H1 (cell line): ENCODE results near the gene DHX32. TPM values are rescaled to one million over a fixed set of nuclear protein-coding genes. Genes with fewer than 3 reads are reported as not detected.

Source experiments
- CTCF ChIA-PET: fragments of 300-600 bp; sonication (Branson Sonifier 250); formaldehyde crosslinking; loops from one replicate; lab custom pipeline; 2021; ENCODE audit not compliant: partially characterized antibody; lab: Charles Lee
- POLR2A ChIA-PET: fragments of 300-600 bp; sonication (Branson Sonifier 250); formaldehyde crosslinking; loops from one replicate; lab custom pipeline; 2021; ENCODE audit warnings: inconsistent platforms; ENCODE audit not compliant: partially characterized antibody; lab: Charles Lee
- DNase-seq, 2 experiments: peaks; one replicate each; pipeline versions ENCODE4 v3.0.0 to v3.0.0-alpha.2; 2010 to 2022; ENCODE audit warnings: low spot score in 2 of 2, low read depth in 1 of 2, mixed read lengths in 1 of 2
- FAIRE-seq: peaks from 2 replicates; lab custom pipeline; 2011; peaks lifted over from hg19 to GRCh38; lab: Jason Lieb, UNC
- H2AFZ ChIP-seq: 2 replicates; pipeline ENCODE4 v1.8.1; 2012; ENCODE audit warnings: low read length, inconsistent platforms
- H2AK5ac ChIP-seq: 2 replicates; pipeline ENCODE4 v1.6.1; 2013; ENCODE audit warnings: low read depth, low read length
- H2BK120ac ChIP-seq: replicated peaks from 2 replicates; pipeline ENCODE3; 2013; ENCODE audit warnings: low read depth, low read length, inconsistent platforms
- H2BK12ac ChIP-seq: 2 replicates; pipeline ENCODE4 v1.6.1; 2013; ENCODE audit warnings: low read depth, low read length
- H2BK15ac ChIP-seq: 2 replicates; pipeline ENCODE4 v1.6.1; 2013; ENCODE audit warnings: low read length
- H2BK20ac ChIP-seq: 2 replicates; pipeline ENCODE4 v1.6.1; 2013; ENCODE audit warnings: low read length
- H2BK5ac ChIP-seq: 2 replicates; pipeline ENCODE4 v1.6.1; 2013; ENCODE audit warnings: low read depth, low read length
- H3K14ac ChIP-seq: 2 replicates; pipeline ENCODE4 v1.6.1; 2013; ENCODE audit warnings: inconsistent platforms; ENCODE audit not compliant: insufficient read length
- H3K18ac ChIP-seq: 2 replicates; pipeline ENCODE4 v1.6.1; 2013; ENCODE audit warnings: low read length; ENCODE audit errors: extremely low read depth
- H3K23ac ChIP-seq: 2 replicates; pipeline ENCODE4 v1.6.1; 2013; ENCODE audit warnings: inconsistent platforms; ENCODE audit not compliant: insufficient read length
- H3K23me2 ChIP-seq: 2 replicates; pipeline ENCODE4 v1.6.1; 2013; ENCODE audit warnings: low read depth, low read length
- H3K27ac ChIP-seq: 2 replicates; pipeline ENCODE4 v1.6.1; 2011; ENCODE audit warnings: low read depth, low read length, inconsistent platforms
- H3K27me3 ChIP-seq, 4 experiments: replicated peaks in 1 of 4; 1 replicate in 1 of 4; 2 replicates in 3 of 4; pipeline versions ENCODE4 v1.6.1 to v1.8.1; 2011 to 2013; ENCODE audit warnings: low read length in 3 of 4, mild to moderate bottlenecking in 3 of 4, inconsistent platforms in 2 of 4, mixed read lengths in 2 of 4, moderate library complexity in 1 of 4; ENCODE audit not compliant: control insufficient read depth in 3 of 4, insufficient read depth in 3 of 4; ENCODE audit errors: extremely low read depth in 1 of 4
- H3K36me3 ChIP-seq, 4 experiments: 2 replicates each; pipeline versions ENCODE4 v1.6.1 to v1.8.1; 2011 to 2013; ENCODE audit warnings: mild to moderate bottlenecking in 4 of 4, low read length in 3 of 4, moderate library complexity in 2 of 4, control low read depth in 1 of 4, inconsistent platforms in 1 of 4; ENCODE audit not compliant: insufficient read depth in 4 of 4, control insufficient read depth in 2 of 4
- H3K4ac ChIP-seq: replicated peaks from 2 replicates; pipeline ENCODE3; 2013; ENCODE audit warnings: low read length, low read depth, mixed read lengths, inconsistent platforms; ENCODE audit not compliant: insufficient read length
- H3K4me1 ChIP-seq, 4 experiments: replicated peaks in 1 of 4; 1 replicate in 1 of 4; 2 replicates in 3 of 4; pipeline versions ENCODE4 v1.6.1 to v1.8.1; 2011 to 2013; ENCODE audit warnings: low read length in 3 of 4, inconsistent platforms in 2 of 4, mixed read lengths in 1 of 4; ENCODE audit not compliant: insufficient read depth in 4 of 4, control insufficient read depth in 3 of 4
- H3K4me2 ChIP-seq, 2 experiments: 2 replicates each; pipeline versions ENCODE4 v1.6.1 to v1.8.1; 2011 to 2013; ENCODE audit warnings: low read depth in 2 of 2, low read length in 2 of 2, control low read depth in 1 of 2, inconsistent platforms in 1 of 2, mild to moderate bottlenecking in 1 of 2; ENCODE audit not compliant: insufficient read depth in 1 of 2
- H3K4me3 ChIP-seq, 4 experiments: fragments of 200-600, 300-600 bp in 1 of 4; sonication (generic), shearing (Covaris generic), sonication (Bioruptor Twin) in 1 of 4; 2 replicates each; pipeline versions ENCODE4 v1.5.1 to v1.8.1; 2011 to 2016; ENCODE audit warnings: low read length in 4 of 4, low read depth in 3 of 4, control low read depth in 2 of 4, inconsistent platforms in 2 of 4, mild to moderate bottlenecking in 2 of 4, mixed read lengths in 1 of 4, moderate library complexity in 1 of 4; ENCODE audit not compliant: insufficient read depth in 2 of 4; ENCODE audit errors: extremely low read depth in 1 of 4
- H3K56ac ChIP-seq: replicated peaks from 2 replicates; pipeline ENCODE3; 2013; ENCODE audit warnings: low read depth, mild to moderate bottlenecking, mixed read lengths, low read length, inconsistent platforms; ENCODE audit not compliant: insufficient read length
- H3K79me1 ChIP-seq: 2 replicates; pipeline ENCODE4 v1.6.1; 2013; ENCODE audit warnings: low read depth, low read length, control low read depth
- H3K79me2 ChIP-seq, 2 experiments: 2 replicates each; pipeline versions ENCODE4 v1.6.1 to v1.8.1; 2012 to 2013; ENCODE audit warnings: low read length in 2 of 2, mild to moderate bottlenecking in 2 of 2, inconsistent platforms in 1 of 2; ENCODE audit not compliant: insufficient read depth in 2 of 2, control insufficient read depth in 1 of 2
- H3K9ac ChIP-seq, 4 experiments: replicated peaks in 1 of 4; 1 replicate in 1 of 4; 2 replicates in 3 of 4; pipeline versions ENCODE4 v1.6.1 to v1.8.1; 2011 to 2013; ENCODE audit warnings: low read depth in 3 of 4, low read length in 3 of 4, control low read depth in 2 of 4, mild to moderate bottlenecking in 2 of 4, moderate library complexity in 2 of 4, inconsistent platforms in 1 of 4; ENCODE audit errors: extremely low read depth in 1 of 4
- H3K9me3 ChIP-seq, 2 experiments: 2 replicates each; pipeline versions ENCODE4 v1.6.1 to v1.8.1; 2012 to 2013; ENCODE audit warnings: mild to moderate bottlenecking in 2 of 2, moderate library complexity in 2 of 2, control low read depth in 1 of 2, inconsistent platforms in 1 of 2, low read depth in 1 of 2, low read length in 1 of 2, mixed read lengths in 1 of 2; ENCODE audit not compliant: insufficient read depth in 2 of 2
- H4K20me1 ChIP-seq, 2 experiments: replicated peaks in 1 of 2; 2 replicates each; pipeline versions ENCODE3 to v1.8.1; 2011 to 2013; ENCODE audit warnings: inconsistent platforms in 2 of 2, low read length in 2 of 2, mild to moderate bottlenecking in 1 of 2; ENCODE audit not compliant: insufficient read depth in 2 of 2, control insufficient read depth in 1 of 2
- H4K5ac ChIP-seq: 2 replicates; pipeline ENCODE4 v1.6.1; 2013; ENCODE audit warnings: low read length, low read depth, mixed read lengths, inconsistent platforms; ENCODE audit not compliant: insufficient read length
- H4K8ac ChIP-seq: 2 replicates; pipeline ENCODE4 v1.8.0; 2013; ENCODE audit warnings: mild to moderate bottlenecking, moderate library complexity, low read length, inconsistent platforms; ENCODE audit not compliant: insufficient read depth; ENCODE audit errors: extremely low read depth
- H4K91ac ChIP-seq: replicated peaks from 2 replicates; pipeline ENCODE3; 2013; ENCODE audit warnings: low read length, mixed read lengths, inconsistent platforms; ENCODE audit not compliant: insufficient read length
- CHD2 ChIP-seq: IDR thresholded peaks from 2 replicates; pipeline ENCODE4 v1.6.1; 2012; ENCODE audit warnings: low read length, improper control_type of control experiment
- KDM1A ChIP-seq: fragments of 200-600, 300-600 bp; sonication (generic); IDR thresholded peaks from 2 replicates; pipeline ENCODE4 v1.7.1; 2016; ENCODE audit warnings: mild to moderate bottlenecking, low read length, borderline replicate concordance
- WGBS, 2 experiments: shearing (Covaris generic) in 1 of 2; methylation state at CpG; one replicate each; pipeline versions ENCODE4 v1.1.6 to v1.1.7; 2013 to 2015; ENCODE audit warnings: low lambda C conversion rate in 2 of 2, mixed read lengths in 2 of 2, inconsistent platforms in 1 of 2, low coverage in 1 of 2, missing lambda C conversion rate in 1 of 2; ENCODE audit not compliant: insufficient replicate concordance in 2 of 2, insufficient coverage in 1 of 2, insufficient read length in 1 of 2; ENCODE audit errors: extremely low coverage in 1 of 2, missing lambda C conversion rate in 1 of 2; 5-methylcytosine and 5-hydroxymethylcytosine counted together
- polyA plus RNA-seq, 7 experiments: library from polyadenylated mRNA; depleted of rRNA in 3 of 7; stranded (reverse) in 5 of 7; unstranded in 2 of 7; fragments of >200 nt in 5 of 7; fragments of 200-250 nt in 2 of 7; gene quantifications; 1 replicate in 5 of 7; 2 replicates in 1 of 7; 4 replicates in 1 of 7; pipeline versions ENCODE4 v1.2.1 to v1.2.3, GENCODE V29; 2011 to 2013; ENCODE audit warnings: missing spikeins in 2 of 7, mixed read lengths in 2 of 7
- total RNA-seq: library from RNA; stranded (reverse); fragmentation: NEBNext Ultra II Directional; extraction: Animal tissue kit (Norgen Biotek cat#: 25700); gene quantifications from 2 replicates; pipeline ENCODE4 v1.2.1, GENCODE V29; 2021

The DHX32 gene
- total and polyA plus RNA-seq, 2 of the 8 experiments (the other 6 are each of a cell fraction or from before 2014, with no cell fraction given): 12.4 to 15.8 TPM

- Histone ChIP-seq H3K4me1 (peaks cover 0 to 2% (median 0%) of the 10 kb centered on the region in 4 experiments; a peak in 2 of 7 replicates), H2AK5ac (no peak overlapping the region), H4K8ac (no peak overlapping the region), H3K4me2 (peak overlapping the region; percentile 74 to 99), H3K9ac (peak overlapping the region in 1 of 4 experiments; percentile 12; a peak in 3 of 7 replicates), H2BK15ac (no peak overlapping the region), H2AFZ (no peak overlapping the region), H3K56ac (no peak overlapping the region), H4K5ac (no peak overlapping the region), H4K20me1 (peaks cover 0 to 3% of the 10 kb centered on the region in 2 experiments), H3K36me3 (peaks cover 17 to 39% (median 28%) of the 10 kb centered on the region in 4 experiments), H4K91ac (no peak overlapping the region), H2BK20ac (no peak overlapping the region), H3K27me3 (no peaks in the 10 kb centered on the region), H2BK12ac (no peak overlapping the region), H3K23me2 (no peaks in the 10 kb centered on the region; the same call in 1 of the 2 replicates), H3K4ac (no peak overlapping the region)
- CTCF ChIA-PET: no interaction called here
- no peak for DNase-seq
- 84% methylated on average over 1 of the region's 1 CpG; no CpG with 5 or more reads in 1 of the 2 experiments for WGBS, 2 experiments
- TF ChIP-seq CHD2 (no peak), KDM1A (no peak)
- TF ChIP-seq, all 59 proteins: peak for 0
- H3K14ac ChIP-seq: no peak overlapping the region
- H3K27ac ChIP-seq: no peak overlapping the region
- H3K4me3 ChIP-seq: peak overlapping the region; percentile 94 to 100 (median 97); a peak in 5 of 8 replicates
- H3K79me1 ChIP-seq: peaks cover 2% of the 10 kb centered on the region; the same call in 1 of the 2 replicates
- no peak overlapping the region for H2BK120ac ChIP-seq
- no peak for FAIRE-seq
- POLR2A ChIA-PET: no interaction called here
- H3K18ac ChIP-seq: no peak overlapping the region
- no peak overlapping the region for H3K23ac ChIP-seq
- no peak overlapping the region for H2BK5ac ChIP-seq
- H3K9me3 ChIP-seq: no peaks in the 10 kb centered on the region
- peaks cover 26 to 42% of the 10 kb centered on the region in 2 experiments for H3K79me2 ChIP-seq
Observed at GRCh38 chr10:125824736-125825135, 56.4 kb downstream of the DHX32 start.
